Transverse colon (tissue), 4 donors: ENCODE results near the gene ZBTB7C.

Experiments
- CTCF ChIP-seq, 5 experiments: fragments of 200-600 bp in 3 of 5; fragments of 450-650 bp in 2 of 5; sonication (generic) in 3 of 5; IDR thresholded peaks; 1 replicate in 2 of 5; 2 replicates in 3 of 5; pipeline ENCODE4 v1.5.1; 2016 to 2017; ENCODE audit warnings: antibody characterized with exemption in 5 of 5, inconsistent platforms in 3 of 5, mild to moderate bottlenecking in 2 of 5, moderate library complexity in 1 of 5
- EP300 ChIP-seq: sonication (generic); formaldehyde crosslinking; IDR thresholded peaks from one replicate; pipeline ENCODE4 v1.6.1; 2017; ENCODE audit warnings: antibody characterized with exemption, low read depth
- POLR2A ChIP-seq: fragments of 450-650 bp; IDR thresholded peaks from one replicate; pipeline ENCODE4 v1.6.1; 2016; ENCODE audit warnings: antibody characterized with exemption, mild to moderate bottlenecking, moderate library complexity
- POLR2AphosphoS5 ChIP-seq, 3 donors: sonication (generic); formaldehyde crosslinking; IDR thresholded peaks; one replicate each; pipeline ENCODE4 v1.6.1; 2016; ENCODE audit warnings: antibody characterized with exemption in 3 of 3

GRCh38 chr18:48100651-48101165, 308.5 kb downstream of the ZBTB7C start:
- TF ChIP-seq CTCF (IDR thresholded peaks at IDR 0.05) (no peak), POLR2A (no peak), POLR2AphosphoS5 (IDR thresholded peaks at IDR 0.05) (no peak), EP300 (no peak)
